PC-3 (cell line): ENCODE results near the gene PRXL2A. TPM values are rescaled to one million over a fixed set of nuclear protein-coding genes. Genes with fewer than 3 reads are reported as not detected.
"Not testable (repeated sequence)": the region's sequence is repeated elsewhere in the genome, so short reads cannot be mapped to it uniquely, and the experiment has no call there.

Experiments used
- ATAC-seq: fragments of 200-7000 bp; cut with Tn5 transposase; 2 replicates; pipeline ENCODE4 v1.9.1; 2020; ENCODE audit warnings: mild to moderate bottlenecking, moderate library complexity
- BruUV-seq: library from RNA; stranded (reverse); fragments of 400-500 nt; replicated peaks from 2 replicates; lab custom pipeline; 2021; lab: Mats Ljungman, UMichigan
- CTCF ChIA-PET: fragments of 300-600 bp; sonication (Branson Sonifier 250); formaldehyde crosslinking; loops from one replicate; lab custom pipeline; 2022; ENCODE audit warnings: antibody characterized with exemption; lab: Charles Lee
- POLR2A ChIA-PET: fragments of 300-600 bp; sonication (Branson Sonifier 250); formaldehyde crosslinking; loops from one replicate; lab custom pipeline; 2022; ENCODE audit warnings: antibody characterized with exemption; ENCODE audit not compliant: unreplicated experiment; lab: Charles Lee
- DNase-seq: peaks from one replicate; pipeline ENCODE4 v3.0.0-alpha.2; 2015
- H2AFZ ChIP-seq: fragments of 300-600 bp; sonication (generic); 2 replicates; pipeline ENCODE4 v1.6.0; 2016; ENCODE audit warnings: antibody characterized with exemption, low read length
- H3F3A ChIP-seq: fragments of 300-600 bp; sonication (generic); one replicate; pipeline ENCODE4 v1.6.0; 2017; ENCODE audit warnings: antibody characterized with exemption, low read length, control low read depth, mild to moderate bottlenecking; ENCODE audit not compliant: unreplicated experiment
- H3K27ac ChIP-seq: fragments of 300-600 bp; sonication (generic); 2 replicates; pipeline ENCODE4 v1.5.1; 2016; ENCODE audit warnings: mild to moderate bottlenecking, low read length
- H3K27me3 ChIP-seq: fragments of 300-600 bp; sonication (generic); 2 replicates; pipeline ENCODE4 v1.6.1; 2016; ENCODE audit warnings: low read length, mixed read lengths
- H3K36me3 ChIP-seq: fragments of 300-600 bp; sonication (generic); 2 replicates; pipeline ENCODE4 v1.6.1; 2016; ENCODE audit warnings: low read depth, mixed run types, low read length, mixed read lengths
- H3K4me1 ChIP-seq: fragments of 300-600 bp; sonication (generic); 2 replicates; pipeline ENCODE4 v1.5.1; 2016; ENCODE audit warnings: low read length; ENCODE audit not compliant: insufficient read depth
- H3K4me2 ChIP-seq: fragments of 300-600 bp; sonication (generic); 2 replicates; pipeline ENCODE4 v1.6.0; 2016; ENCODE audit warnings: low read length
- H3K4me3 ChIP-seq: fragments of 300-600 bp; sonication (generic); 2 replicates; pipeline ENCODE4 v1.5.1; 2016; ENCODE audit warnings: mild to moderate bottlenecking, low read length, mixed read lengths
- H3K79me2 ChIP-seq: fragments of 300-600 bp; sonication (generic); 2 replicates; pipeline ENCODE4 v1.6.1; 2017; ENCODE audit warnings: low read length, mixed read lengths
- H3K9ac ChIP-seq: fragments of 300-600 bp; sonication (generic); 2 replicates; pipeline ENCODE4 v1.6.0; 2016; ENCODE audit warnings: mild to moderate bottlenecking, low read length
- H3K9me2 ChIP-seq: fragments of 300-600 bp; sonication (generic); replicated peaks from 2 replicates; pipeline ENCODE4 v1.6.1; 2016; ENCODE audit warnings: mixed run types, low read length, mixed read lengths
- H3K9me3 ChIP-seq: fragments of 300-600 bp; sonication (generic); 2 replicates; pipeline ENCODE4 v1.6.1; 2016; ENCODE audit warnings: low read length, mixed read lengths
- H4K20me1 ChIP-seq: fragments of 300-600 bp; sonication (generic); 2 replicates; pipeline ENCODE4 v1.6.1; 2016; ENCODE audit warnings: low read length, mixed read lengths
- EZH2 ChIP-seq: fragments of 300-600 bp; sonication (generic); IDR thresholded peaks from one replicate; pipeline ENCODE4 v1.6.1; 2017; ENCODE audit warnings: antibody characterized with exemption, mild to moderate bottlenecking, low read length; ENCODE audit not compliant: unreplicated experiment
- EZH2phosphoT487 ChIP-seq: fragments of 300-600 bp; sonication (generic); IDR thresholded peaks from 2 replicates; pipeline ENCODE4 v1.6.1; 2018; ENCODE audit warnings: mild to moderate bottlenecking, antibody characterized with exemption, low read length, borderline replicate concordance
- intact Hi-C: fragments of 100-400 bp; cut with micrococcal nuclease; formaldehyde crosslinking; loops from 2 replicates; pipeline ENCODE4 v1.9.0; 2023
- total RNA-seq: library from RNA; depleted of rRNA; stranded (reverse); fragments of >200 nt; gene quantifications from 2 replicates; pipeline ENCODE4 v1.2.3, GENCODE V29; 2014
- TF ChIP-seq, protein P1 (sequence below): fragments of 300-600 bp; sonication (generic); conservative IDR thresholded peaks from 2 replicates; pipeline ENCODE4 v1.5.1; 2017; ENCODE audit warnings: antibody characterized with exemption, low read depth, mild to moderate bottlenecking, low read length

Gene PRXL2A
- total RNA-seq, 1 experiment from 2014 or later = not detected

DNA sequence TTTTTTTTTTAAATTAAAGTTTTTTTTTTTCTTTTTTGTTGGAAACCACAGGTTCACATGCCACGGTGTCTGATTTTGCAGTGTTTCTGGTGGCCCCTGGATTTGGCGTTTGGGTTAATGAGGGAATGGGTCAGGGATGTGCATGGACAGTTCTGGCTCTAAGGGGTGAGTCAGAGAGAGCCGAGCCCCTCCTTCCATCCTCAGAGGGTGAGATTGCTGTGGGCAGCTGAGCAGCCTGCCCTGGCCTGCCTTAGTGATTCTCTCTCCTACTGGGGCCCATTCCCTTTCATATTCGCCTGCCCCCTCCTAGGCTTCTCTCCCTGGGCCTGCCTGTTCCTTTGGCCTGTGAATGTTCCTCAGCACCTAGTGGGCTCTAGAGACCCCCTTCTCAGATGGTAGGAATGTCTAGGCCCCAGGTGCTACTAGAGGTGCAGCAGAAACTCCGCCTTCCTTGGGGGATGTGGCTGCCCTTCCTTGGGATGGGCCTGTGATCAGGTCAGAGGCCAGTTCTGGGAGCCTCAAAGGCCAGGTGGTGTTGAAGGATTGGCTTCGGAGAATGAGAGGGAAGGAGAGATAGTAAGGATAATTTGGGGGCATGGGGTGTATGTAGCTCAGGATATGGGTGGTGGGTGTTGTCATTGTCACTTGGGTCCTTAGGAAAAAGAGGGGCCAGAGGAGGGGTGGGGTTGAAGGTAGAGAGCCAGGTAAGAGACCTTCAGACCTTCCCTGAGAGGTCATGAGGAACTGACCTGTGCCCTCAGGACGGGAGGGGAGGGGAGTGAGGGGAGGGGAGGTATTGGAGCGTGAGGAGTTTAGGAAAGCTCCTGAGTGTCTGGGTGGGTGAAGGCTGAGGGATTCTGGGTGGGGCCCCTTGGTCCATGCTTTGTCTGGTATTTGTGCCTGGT is 65.6 kb downstream of the PRXL2A start:
- Histone ChIP-seq H2AFZ (no peak overlapping the region), H3K27ac (no peak overlapping the region), H3K4me1 (no peaks in the 10 kb centered on the region), H3K4me2 (no peak overlapping the region), H3K36me3 (no peaks in the 10 kb centered on the region), H3F3A (no peaks in the 10 kb centered on the region), H3K9ac (no peak overlapping the region), H4K20me1 (no peaks in the 10 kb centered on the region), H3K9me3 (no peaks in the 10 kb centered on the region), H3K79me2 (no peaks in the 10 kb centered on the region), H3K27me3 (no peaks in the 10 kb centered on the region), H3K4me3 (no peak overlapping the region), H3K9me2 (no peaks in the 10 kb centered on the region)
- no TSS peak for BruUV-seq
- intact Hi-C loops = no loop called here
- no peak for TF ChIP-seq EZH2
- TF ChIP-seq EZH2phosphoT487 = no peak
- TF ChIP-seq, protein P1, sequence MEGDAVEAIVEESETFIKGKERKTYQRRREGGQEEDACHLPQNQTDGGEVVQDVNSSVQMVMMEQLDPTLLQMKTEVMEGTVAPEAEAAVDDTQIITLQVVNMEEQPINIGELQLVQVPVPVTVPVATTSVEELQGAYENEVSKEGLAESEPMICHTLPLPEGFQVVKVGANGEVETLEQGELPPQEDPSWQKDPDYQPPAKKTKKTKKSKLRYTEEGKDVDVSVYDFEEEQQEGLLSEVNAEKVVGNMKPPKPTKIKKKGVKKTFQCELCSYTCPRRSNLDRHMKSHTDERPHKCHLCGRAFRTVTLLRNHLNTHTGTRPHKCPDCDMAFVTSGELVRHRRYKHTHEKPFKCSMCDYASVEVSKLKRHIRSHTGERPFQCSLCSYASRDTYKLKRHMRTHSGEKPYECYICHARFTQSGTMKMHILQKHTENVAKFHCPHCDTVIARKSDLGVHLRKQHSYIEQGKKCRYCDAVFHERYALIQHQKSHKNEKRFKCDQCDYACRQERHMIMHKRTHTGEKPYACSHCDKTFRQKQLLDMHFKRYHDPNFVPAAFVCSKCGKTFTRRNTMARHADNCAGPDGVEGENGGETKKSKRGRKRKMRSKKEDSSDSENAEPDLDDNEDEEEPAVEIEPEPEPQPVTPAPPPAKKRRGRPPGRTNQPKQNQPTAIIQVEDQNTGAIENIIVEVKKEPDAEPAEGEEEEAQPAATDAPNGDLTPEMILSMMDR = no peak
- POLR2A ChIA-PET = no interaction called here
- DNase-seq (no peak), ATAC-seq (no peak)
- CTCF ChIA-PET = no interaction called here

DNA sequence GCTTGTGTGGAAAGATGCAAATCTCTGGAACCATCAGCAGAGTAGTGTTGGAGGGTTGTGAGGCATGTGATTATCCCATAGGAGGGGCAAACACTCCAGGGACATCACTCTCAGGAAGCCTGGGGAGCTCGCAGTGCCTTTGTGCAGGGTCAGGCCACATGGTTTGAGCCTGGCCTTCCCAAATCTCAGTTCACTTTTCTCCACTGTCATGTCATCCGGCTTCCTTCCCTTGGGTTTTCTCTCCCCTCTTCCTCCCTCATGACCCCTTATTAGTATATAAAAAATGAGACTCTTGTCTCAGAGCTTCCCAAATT is 66.2 kb downstream of the PRXL2A start:
- H3K27ac ChIP-seq = no peak overlapping the region
- H3F3A ChIP-seq = no peaks in the 10 kb centered on the region
- CTCF ChIA-PET = no interaction called here
- no peaks in the 10 kb centered on the region for H3K9me3 ChIP-seq
- DNase-seq (no peak), ATAC-seq (no peak)
- no peaks in the 10 kb centered on the region for H3K9me2 ChIP-seq
- no peak for TF ChIP-seq EZH2phosphoT487
- no peak for TF ChIP-seq EZH2
- TF ChIP-seq, protein P1 = no peak
- H3K9ac ChIP-seq = no peak overlapping the region
- H3K36me3 ChIP-seq = no peaks in the 10 kb centered on the region
- no peaks in the 10 kb centered on the region for H3K79me2 ChIP-seq
- H3K27me3 ChIP-seq = no peaks in the 10 kb centered on the region
- H3K4me1 ChIP-seq = no peaks in the 10 kb centered on the region
- no peak overlapping the region for H3K4me2 ChIP-seq
- BruUV-seq = no TSS peak
- intact Hi-C loops = no loop called here
- POLR2A ChIA-PET = no interaction called here
- no peak overlapping the region for H3K4me3 ChIP-seq
- no peaks in the 10 kb centered on the region for H4K20me1 ChIP-seq
- H2AFZ ChIP-seq = no peak overlapping the region

DNA sequence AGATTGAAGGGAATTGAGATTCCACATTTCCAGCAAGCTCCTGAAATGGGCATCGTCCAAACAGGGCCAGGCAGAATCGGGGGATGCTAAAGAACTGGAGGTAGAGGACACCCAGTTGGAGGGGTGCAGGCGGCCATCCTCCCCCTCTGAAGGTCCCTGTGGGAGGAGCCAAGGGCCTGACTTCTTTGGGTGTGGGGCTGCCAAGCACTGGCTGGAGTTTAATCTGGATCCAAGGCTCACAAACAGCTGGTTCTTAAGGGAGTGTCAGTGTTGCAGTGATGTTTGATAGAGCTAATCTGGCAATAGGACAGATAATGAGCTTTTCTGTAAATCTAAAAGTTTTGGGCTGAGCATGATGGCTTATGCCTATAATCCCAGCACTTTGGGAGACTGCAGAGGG is 66.6 kb downstream of the PRXL2A start:
- Histone ChIP-seq H3K79me2 (no peaks in the 10 kb centered on the region), H3K27ac (no peak overlapping the region), H3F3A (no peaks in the 10 kb centered on the region), H4K20me1 (no peaks in the 10 kb centered on the region), H3K4me1 (no peaks in the 10 kb centered on the region), H3K4me2 (no peak overlapping the region), H3K36me3 (no peaks in the 10 kb centered on the region), H3K4me3 (no peak overlapping the region), H3K9me2 (no peaks in the 10 kb centered on the region), H3K9me3 (no peaks in the 10 kb centered on the region), H3K9ac (no peak overlapping the region), H2AFZ (no peak overlapping the region), H3K27me3 (no peaks in the 10 kb centered on the region)
- no TSS peak for BruUV-seq
- POLR2A ChIA-PET = no interaction called here
- CTCF ChIA-PET = no interaction called here
- no peak for TF ChIP-seq EZH2
- TF ChIP-seq, protein P1 = no peak
- TF ChIP-seq EZH2phosphoT487 = no peak
- DNase-seq (no peak), ATAC-seq (no peak)
- intact Hi-C loops = no loop called here

DNA sequence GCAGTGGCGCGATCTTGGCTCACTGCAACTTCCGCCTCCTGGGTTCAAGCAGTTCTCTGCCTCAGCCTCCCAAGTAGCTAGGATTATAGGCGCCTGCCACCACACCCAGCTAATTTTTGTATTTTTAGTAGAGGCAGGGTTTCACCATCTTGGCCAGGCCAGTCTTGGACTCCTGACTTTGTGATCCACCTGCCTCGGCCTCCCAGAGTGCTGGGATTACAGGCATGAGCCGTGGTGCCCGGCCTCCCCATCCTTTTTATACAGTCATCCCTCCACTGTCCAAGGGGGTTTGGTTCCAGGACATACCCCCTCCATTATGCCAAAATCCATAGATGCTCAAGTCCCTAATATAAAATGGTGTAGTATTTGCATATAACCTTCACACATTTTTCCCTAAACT is 67.3 kb downstream of the PRXL2A start:
- CTCF ChIA-PET, H3K9ac ChIP-seq, H3K27ac ChIP-seq, intact Hi-C loops, POLR2A ChIA-PET, H3K9me3 ChIP-seq, H3K27me3 ChIP-seq, H3K4me2 ChIP-seq, H4K20me1 ChIP-seq, ATAC-seq, H3K36me3 ChIP-seq, H3K4me1 ChIP-seq, H3K79me2 ChIP-seq, H2AFZ ChIP-seq, H3K9me2 ChIP-seq, DNase-seq, H3K4me3 ChIP-seq, H3F3A ChIP-seq, BruUV-seq: not testable (repeated sequence)
